HCT116 (cell line): ENCODE results near the gene PRDM2. TPM values are rescaled to one million over a fixed set of nuclear protein-coding genes. Genes with fewer than 3 reads are reported as not detected.

ENCODE experiments used
- ATAC-seq: fragments of 200-7000 bp; cut with Tn5 transposase; 2 replicates; pipeline ENCODE4 v1.9.1; 2020; ENCODE audit warnings: mild to moderate bottlenecking, moderate library complexity
- BruUV-seq: library from RNA; stranded (reverse); fragments of 400-500 nt; replicated peaks from 2 replicates; lab custom pipeline; 2021; lab: Mats Ljungman, UMichigan
- CTCF ChIA-PET: fragments of 300-600 bp; sonication (Branson Sonifier 250); formaldehyde crosslinking; loops from one replicate; lab custom pipeline; 2021; ENCODE audit warnings: antibody characterized with exemption; lab: Charles Lee
- POLR2A ChIA-PET: fragments of 300-600, 350-600 bp; sonication (Branson Sonifier 250); formaldehyde crosslinking; loops from one replicate; lab custom pipeline; 2021; ENCODE audit warnings: antibody characterized with exemption; lab: Charles Lee
- RAD21 ChIA-PET, 2 experiments: fragments of 300-600 bp; sonication (Branson Sonifier 250); formaldehyde crosslinking; loops; one replicate each; lab custom pipeline; 2023; ENCODE audit warnings: low total read pairs in 2 of 2; ENCODE audit not compliant: uncharacterized antibody in 2 of 2, unreplicated experiment in 2 of 2, low non-redundant PET in 1 of 2; lab: Charles Lee
- DNase-seq: peaks from one replicate; pipeline ENCODE4 v3.0.0-alpha.2; 2010; ENCODE audit warnings: low read depth, low spot score
- H2AFZ ChIP-seq: fragments of 200-600 bp; shearing (Covaris generic), sonication (generic); 2 replicates; pipeline ENCODE4 v1.6.1; 2017; ENCODE audit warnings: low read depth, mixed run types, mixed read lengths, antibody characterized with exemption, low read length; ENCODE audit not compliant: poor library complexity, severe bottlenecking
- H3K27ac ChIP-seq: 2 replicates; pipeline ENCODE4 v1.5.1; 2012; ENCODE audit warnings: low read depth, low read length
- H3K27me3 ChIP-seq: fragments of 200-600 bp; sonication (generic); 2 replicates; pipeline ENCODE4 v1.6.1; 2016; ENCODE audit warnings: mixed run types, low read length, mixed read lengths; ENCODE audit not compliant: insufficient read depth
- H3K36me3 ChIP-seq, 2 experiments: fragments of 200-500 bp in 1 of 2; fragments of 200-600 bp in 1 of 2; sonication (Bioruptor generic) in 1 of 2; sonication (generic) in 1 of 2; 2 replicates each; pipeline versions ENCODE4 v1.5.1 to v1.6.1; 2014 to 2016; ENCODE audit warnings: low read length in 2 of 2, inconsistent platforms in 1 of 2, mixed read lengths in 1 of 2, mixed run types in 1 of 2; ENCODE audit not compliant: insufficient read depth in 2 of 2, control insufficient read depth in 1 of 2
- H3K4me1 ChIP-seq, 2 experiments: fragments of 200-600 bp in 1 of 2; sonication (generic) in 1 of 2; 2 replicates each; pipeline versions ENCODE4 v1.5.1 to v1.6.1; 2012 to 2017; ENCODE audit warnings: low read length in 2 of 2, inconsistent platforms in 1 of 2, mild to moderate bottlenecking in 1 of 2, mixed read lengths in 1 of 2, mixed run types in 1 of 2, moderate library complexity in 1 of 2; ENCODE audit not compliant: insufficient read depth in 2 of 2, control insufficient read depth in 1 of 2
- H3K4me2 ChIP-seq: fragments of 200-600 bp; sonication (generic); 2 replicates; pipeline ENCODE4 v1.6.1; 2017; ENCODE audit warnings: mixed run types, low read length, mixed read lengths
- H3K4me3 ChIP-seq, 2 experiments: fragments of 200-600 bp in 1 of 2; sonication (generic) in 1 of 2; replicated peaks in 1 of 2; 2 replicates each; pipeline ENCODE4 v1.5.1; 2011 to 2016; ENCODE audit warnings: low read length in 2 of 2, control low read depth in 1 of 2, low read depth in 1 of 2, mild to moderate bottlenecking in 1 of 2, mixed read lengths in 1 of 2, mixed run types in 1 of 2
- H3K79me2 ChIP-seq: fragments of 200-600 bp; sonication (generic); 2 replicates; pipeline ENCODE4 v1.6.1; 2017; ENCODE audit warnings: mild to moderate bottlenecking, mixed run types, low read length, moderate library complexity, mixed read lengths; ENCODE audit not compliant: insufficient read depth
- H3K9ac ChIP-seq: fragments of 200-600 bp; sonication (generic); 2 replicates; pipeline ENCODE4 v1.6.1; 2016; ENCODE audit warnings: low read length, mixed read lengths
- H3K9me2 ChIP-seq: fragments of 200-600 bp; sonication (generic), shearing (Covaris generic); 2 replicates; pipeline ENCODE4 v1.6.1; 2017; ENCODE audit warnings: mixed run types, mild to moderate bottlenecking, moderate library complexity; ENCODE audit not compliant: insufficient read depth
- H3K9me3 ChIP-seq, 2 experiments: fragments of 200-500 bp in 1 of 2; fragments of 200-600 bp in 1 of 2; sonication (Bioruptor generic) in 1 of 2; sonication (generic) in 1 of 2; 2 replicates each; pipeline ENCODE4 v1.6.1; 2014 to 2017; ENCODE audit warnings: low read length in 2 of 2, mixed read lengths in 2 of 2, inconsistent platforms in 1 of 2, low read depth in 1 of 2, mild to moderate bottlenecking in 1 of 2, mixed run types in 1 of 2, moderate library complexity in 1 of 2; ENCODE audit not compliant: control insufficient read depth in 1 of 2, insufficient read depth in 1 of 2
- H4K20me1 ChIP-seq: fragments of 200-600 bp; sonication (generic), shearing (Covaris generic); 2 replicates; pipeline ENCODE4 v1.6.1; 2017; ENCODE audit warnings: mixed run types, mild to moderate bottlenecking, moderate library complexity; ENCODE audit not compliant: insufficient read depth
- CEBPB ChIP-seq: IDR thresholded peaks from 2 replicates; pipeline ENCODE4 v1.6.1; 2012; ENCODE audit warnings: low read depth
- ELF1 ChIP-seq: IDR thresholded peaks from 2 replicates; pipeline ENCODE4 v1.6.1; 2012; ENCODE audit warnings: low read depth, borderline replicate concordance
- EZH2phosphoT487 ChIP-seq: fragments of 200-600 bp; IDR thresholded peaks from 2 replicates; pipeline ENCODE4 v1.6.1; 2018; ENCODE audit warnings: antibody characterized with exemption, borderline replicate concordance
- YY1 ChIP-seq: IDR thresholded peaks from 2 replicates; pipeline ENCODE4 v1.6.1; 2011; ENCODE audit warnings: low read length, low read depth, moderate library complexity, mild to moderate bottlenecking; ENCODE audit not compliant: insufficient replicate concordance; ENCODE audit errors: extremely low read depth
- intact Hi-C: fragments of 100-400 bp; cut with micrococcal nuclease; formaldehyde crosslinking; loops from 2 replicates; pipeline ENCODE4 v1.10.0; 2022
- total RNA-seq: library from RNA; stranded (reverse); gene quantifications from one replicate; pipeline ENCODE4 v1.2.1, GENCODE V29; 2021; ENCODE audit not compliant: unreplicated experiment
- TF ChIP-seq, protein P1 (sequence below), 3 experiments: fragments of 200-600 bp in 1 of 3; sonication (generic) in 1 of 3; IDR thresholded peaks in 2 of 3; conservative IDR thresholded peaks in 1 of 3; 2 replicates each; pipeline ENCODE4 v1.5.1; 2012 to 2017; ENCODE audit warnings: low read depth in 2 of 3, low read length in 2 of 3, antibody characterized with exemption in 1 of 3, borderline replicate concordance in 1 of 3, control low read depth in 1 of 3, mild to moderate bottlenecking in 1 of 3, mixed read lengths in 1 of 3, mixed run types in 1 of 3, moderate library complexity in 1 of 3; ENCODE audit not compliant: insufficient read depth in 1 of 3

Gene PRDM2
- total RNA-seq, 1 experiment from 2014 or later = 17.3 TPM

- Histone ChIP-seq H3K79me2 (peaks cover 97% of the 10 kb centered on the region), H3K4me1 (peaks cover 32 to 46% of the 10 kb centered on the region in 2 experiments), H4K20me1 (peaks cover 14% of the 10 kb centered on the region; the same call in 1 of the 2 replicates), H2AFZ (no peak overlapping the region), H3K9ac (no peak overlapping the region), H3K27me3 (no peaks in the 10 kb centered on the region), H3K9me3 (no peaks in the 10 kb centered on the region), H3K27ac (no peak overlapping the region), H3K9me2 (no peaks in the 10 kb centered on the region), H3K4me3 (no peak overlapping the region), H3K4me2 (no peak overlapping the region), H3K36me3 (no peaks in the 10 kb centered on the region)
- ChIA-PET CTCF (no interaction called here), RAD21 (no interaction called here), POLR2A (no interaction called here)
- no TSS peak for BruUV-seq
- no peak for DNase-seq
- intact Hi-C loops = no loop called here
- ATAC-seq = no peak
- TF ChIP-seq EZH2phosphoT487 = no peak
Measured at GRCh38 chr1:13754510-13755103, 54.6 kb downstream of the PRDM2 start.

GRCh38 chr1:13756557-13757315, 56.7 kb downstream of the PRDM2 start:
- H3K9me3 ChIP-seq = no peaks in the 10 kb centered on the region
- H3K4me2 ChIP-seq = no peak overlapping the region
- H3K36me3 ChIP-seq = no peaks in the 10 kb centered on the region
- H3K9me2 ChIP-seq = no peaks in the 10 kb centered on the region
- no peak overlapping the region for H3K4me3 ChIP-seq
- CTCF ChIA-PET = interaction anchor here (0.7 to 0.9 kb wide), 3 partner anchors 7 to 32 kb away, joined by 3 read pairs; no protein-coding TSS in a partner anchor
- BruUV-seq = no TSS peak
- H3K27me3 ChIP-seq = no peaks in the 10 kb centered on the region
- peaks cover 9% of the 10 kb centered on the region; the same call in 1 of the 2 replicates for H4K20me1 ChIP-seq
- intact Hi-C loops = no loop called here
- ATAC-seq = no peak
- no peak overlapping the region for H2AFZ ChIP-seq
- RAD21 ChIA-PET = no interaction called here
- POLR2A ChIA-PET = interaction anchor here (1.1 kb wide), 1 partner anchor 7 kb away, joined by 8 read pairs; no protein-coding TSS in a partner anchor
- DNase-seq = no peak
- no peak for TF ChIP-seq ELF1
- TF ChIP-seq CEBPB = no peak
- no peak for TF ChIP-seq YY1
- TF ChIP-seq, protein P1, sequence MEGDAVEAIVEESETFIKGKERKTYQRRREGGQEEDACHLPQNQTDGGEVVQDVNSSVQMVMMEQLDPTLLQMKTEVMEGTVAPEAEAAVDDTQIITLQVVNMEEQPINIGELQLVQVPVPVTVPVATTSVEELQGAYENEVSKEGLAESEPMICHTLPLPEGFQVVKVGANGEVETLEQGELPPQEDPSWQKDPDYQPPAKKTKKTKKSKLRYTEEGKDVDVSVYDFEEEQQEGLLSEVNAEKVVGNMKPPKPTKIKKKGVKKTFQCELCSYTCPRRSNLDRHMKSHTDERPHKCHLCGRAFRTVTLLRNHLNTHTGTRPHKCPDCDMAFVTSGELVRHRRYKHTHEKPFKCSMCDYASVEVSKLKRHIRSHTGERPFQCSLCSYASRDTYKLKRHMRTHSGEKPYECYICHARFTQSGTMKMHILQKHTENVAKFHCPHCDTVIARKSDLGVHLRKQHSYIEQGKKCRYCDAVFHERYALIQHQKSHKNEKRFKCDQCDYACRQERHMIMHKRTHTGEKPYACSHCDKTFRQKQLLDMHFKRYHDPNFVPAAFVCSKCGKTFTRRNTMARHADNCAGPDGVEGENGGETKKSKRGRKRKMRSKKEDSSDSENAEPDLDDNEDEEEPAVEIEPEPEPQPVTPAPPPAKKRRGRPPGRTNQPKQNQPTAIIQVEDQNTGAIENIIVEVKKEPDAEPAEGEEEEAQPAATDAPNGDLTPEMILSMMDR (IDR thresholded peaks at IDR 0.05 in 2 of 3, conservative IDR thresholded peaks at IDR 0.05 in 1 of 3; ENCODE audit: borderline replicate concordance in 1 of 3, insufficient read depth in 1 of 3, low read depth in 2 of 3, low read length in 2 of 3) = no peak
- peaks cover 97% of the 10 kb centered on the region for H3K79me2 ChIP-seq
- no peak overlapping the region for H3K9ac ChIP-seq
- H3K4me1 ChIP-seq = peaks cover 38 to 44% of the 10 kb centered on the region in 2 experiments
- H3K27ac ChIP-seq = no peak overlapping the region
